Astrocyte (in vitro differentiated cells and primary cell): ENCODE measurements around the gene ACOT11. TPM values are rescaled to one million over a fixed set of nuclear protein-coding genes. Genes with fewer than 3 reads are reported as not detected.

Source experiments
- DNase-seq: peaks from one replicate; pipeline ENCODE4 v3.0.0-alpha.2; 2010; ENCODE audit warnings: low read depth
- FAIRE-seq: peaks from 2 replicates; lab custom pipeline; 2011; peaks lifted over from hg19 to GRCh38; lab: Jason Lieb, UNC
- H2AFZ ChIP-seq: 2 replicates; pipeline ENCODE4 v1.6.0; 2012; ENCODE audit warnings: low read depth, low read length, inconsistent platforms
- H3K27ac ChIP-seq: 2 replicates; pipeline ENCODE4 v1.5.1; 2011; ENCODE audit warnings: low read depth, low read length, inconsistent platforms
- H3K27me3 ChIP-seq: 2 replicates; pipeline ENCODE4 v1.6.0; 2011; ENCODE audit warnings: low read length, inconsistent platforms; ENCODE audit not compliant: insufficient read depth
- H3K36me3 ChIP-seq: 2 replicates; pipeline ENCODE4 v1.5.1; 2011; ENCODE audit warnings: low read length, inconsistent platforms; ENCODE audit not compliant: insufficient read depth
- H3K4me1 ChIP-seq: 2 replicates; pipeline ENCODE4 v1.5.1; 2011; ENCODE audit warnings: low read length, inconsistent platforms; ENCODE audit not compliant: insufficient read depth
- H3K4me2 ChIP-seq: 2 replicates; pipeline ENCODE4 v1.6.0; 2012; ENCODE audit warnings: low read length, inconsistent platforms
- H3K4me3 ChIP-seq: 2 replicates; pipeline ENCODE4 v1.5.1; 2011; ENCODE audit warnings: low read depth, mild to moderate bottlenecking, low read length, inconsistent platforms; ENCODE audit not compliant: insufficient read depth
- H3K79me2 ChIP-seq: 2 replicates; pipeline ENCODE4 v1.6.0; 2012; ENCODE audit warnings: mild to moderate bottlenecking, low read length, inconsistent platforms; ENCODE audit not compliant: insufficient read depth
- H3K9ac ChIP-seq: 2 replicates; pipeline ENCODE4 v1.6.0; 2012; ENCODE audit warnings: mild to moderate bottlenecking, low read length, inconsistent platforms
- H3K9me3 ChIP-seq: 2 replicates; pipeline ENCODE4 v1.5.1; 2012; ENCODE audit warnings: low read depth, mild to moderate bottlenecking, low read length, inconsistent platforms; ENCODE audit not compliant: insufficient read depth
- H4K20me1 ChIP-seq: 2 replicates; pipeline ENCODE4 v1.6.0; 2012; ENCODE audit warnings: low read length, inconsistent platforms; ENCODE audit not compliant: insufficient read depth
- H3K27ac Mint-ChIP-seq: one replicate; pipeline ENCODE4 v1.8.0; 2021; ENCODE audit warnings: mild to moderate bottlenecking, mixed read lengths; ENCODE audit not compliant: unreplicated experiment
- H3K27me3 Mint-ChIP-seq: one replicate; pipeline ENCODE4 v1.8.0; 2021; ENCODE audit warnings: low read depth, mixed read lengths; ENCODE audit not compliant: unreplicated experiment
- H3K36me3 Mint-ChIP-seq: one replicate; pipeline ENCODE4 v1.8.0; 2021; ENCODE audit warnings: low read depth, mixed read lengths; ENCODE audit not compliant: unreplicated experiment
- H3K4me1 Mint-ChIP-seq: one replicate; pipeline ENCODE4 v1.8.0; 2021; ENCODE audit warnings: low read depth, mixed read lengths; ENCODE audit not compliant: unreplicated experiment
- H3K4me3 Mint-ChIP-seq: one replicate; pipeline ENCODE4 v1.8.0; 2021; ENCODE audit warnings: mild to moderate bottlenecking, moderate library complexity, mixed read lengths; ENCODE audit not compliant: unreplicated experiment
- H3K9me3 Mint-ChIP-seq: one replicate; pipeline ENCODE4 v1.8.0; 2021; ENCODE audit warnings: mild to moderate bottlenecking, mixed read lengths; ENCODE audit not compliant: unreplicated experiment
- CTCF ChIP-seq: IDR thresholded peaks from 2 replicates; pipeline ENCODE4 v1.5.1; 2011; ENCODE audit warnings: low read depth, mild to moderate bottlenecking, inconsistent platforms, low read length, moderate library complexity; ENCODE audit not compliant: insufficient read depth
- EZH2 ChIP-seq: IDR thresholded peaks from 2 replicates; pipeline ENCODE4 v1.6.1; 2012; ENCODE audit warnings: mild to moderate bottlenecking, low read length, inconsistent platforms; ENCODE audit not compliant: insufficient read depth
- total RNA-seq: library from RNA; stranded (reverse); gene quantifications from 2 replicates; pipeline ENCODE4 v1.2.1, GENCODE V29; 2021

ACOT11 gene
- total RNA-seq, 1 donor from 2014 or later, result 1.5 TPM

- Histone ChIP-seq H2AFZ (no peak overlapping the region), H3K79me2 (no peaks in the 10 kb centered on the region), H3K9me3 (peaks cover 7% of the 10 kb centered on the region), H3K4me1 (no peaks in the 10 kb centered on the region), H3K36me3 (no peaks in the 10 kb centered on the region), H4K20me1 (no peaks in the 10 kb centered on the region), H3K4me3 (no peak overlapping the region), H3K9ac (no peak overlapping the region), H3K27ac (no peak overlapping the region), H3K27me3 (peaks cover 2% of the 10 kb centered on the region), H3K4me2 (no peak overlapping the region)
- TF ChIP-seq CTCF (no peak), EZH2 (no peak)
- DNase-seq, result no peak
- Mint-ChIP-seq H3K36me3 (no peaks in the 10 kb centered on the region), H3K27me3 (peaks cover 22% of the 10 kb centered on the region), H3K4me1 (no peaks in the 10 kb centered on the region), H3K4me3 (no peak overlapping the region), H3K27ac (no peak overlapping the region), H3K9me3 (peaks cover 21% of the 10 kb centered on the region)
- FAIRE-seq, result no peak
Observed at GRCh38 chr1:54640361-54640760, 92.3 kb downstream of the ACOT11 start.

- H3K4me3 Mint-ChIP-seq, result no peak within 1 kb of the TSS
- peaks cover 23% of the 10 kb centered on the region for H3K27me3 Mint-ChIP-seq
- H3K36me3 ChIP-seq, result no peaks in the 10 kb centered on the region
- no peak within 1 kb of the TSS for H3K4me2 ChIP-seq
- no peak within 1 kb of the TSS for H3K27ac ChIP-seq
- H3K36me3 Mint-ChIP-seq, result no peaks in the 10 kb centered on the region
- no peak within 1 kb of the TSS for H2AFZ ChIP-seq
- DNase-seq, result no peak
- no peak within 1 kb of the TSS for H3K27ac Mint-ChIP-seq
- H3K4me1 ChIP-seq, result no peaks in the 10 kb centered on the region
- peaks cover 17% of the 10 kb centered on the region for H3K9me3 Mint-ChIP-seq
- no peak within 1 kb of the TSS for H3K9ac ChIP-seq
- TF ChIP-seq CTCF (no peak), EZH2 (no peak)
- H3K4me3 ChIP-seq, result no peak within 1 kb of the TSS
- no peak for FAIRE-seq
- peaks cover 7% of the 10 kb centered on the region for H3K9me3 ChIP-seq
- H3K27me3 ChIP-seq, result peaks cover 2% of the 10 kb centered on the region
- H3K4me1 Mint-ChIP-seq, result no peaks in the 10 kb centered on the region
- H3K79me2 ChIP-seq, result no peaks in the 10 kb centered on the region
- H4K20me1 ChIP-seq, result no peaks in the 10 kb centered on the region
Observed at GRCh38 chr1:54640863-54641836, 93.1 kb downstream of the ACOT11 start, which contains the start of gene MROH7. MROH7 (plus strand) TSS chr1:54641786; CDS start chr1:54652927, 11,141 bp downstream.

- Histone ChIP-seq H3K4me3 (no peak overlapping the region), H3K27me3 (peaks cover 3% of the 10 kb centered on the region), H3K9ac (no peak overlapping the region), H2AFZ (no peak overlapping the region), H4K20me1 (no peaks in the 10 kb centered on the region), H3K36me3 (no peaks in the 10 kb centered on the region), H3K79me2 (no peaks in the 10 kb centered on the region), H3K4me2 (no peak overlapping the region), H3K27ac (no peak overlapping the region), H3K4me1 (no peaks in the 10 kb centered on the region), H3K9me3 (peaks cover 7% of the 10 kb centered on the region)
- no peak overlapping the region for H3K27ac Mint-ChIP-seq
- no peak for TF ChIP-seq EZH2
- TF ChIP-seq CTCF, result no peak
- no peaks in the 10 kb centered on the region for H3K4me1 Mint-ChIP-seq
- DNase-seq (no peak), FAIRE-seq (no peak)
- H3K9me3 Mint-ChIP-seq, result peaks cover 17% of the 10 kb centered on the region
- peaks cover 28% of the 10 kb centered on the region for H3K27me3 Mint-ChIP-seq
- H3K4me3 Mint-ChIP-seq, result no peak overlapping the region
- no peaks in the 10 kb centered on the region for H3K36me3 Mint-ChIP-seq
Observed at GRCh38 chr1:54643736-54644135, 95.7 kb downstream of the ACOT11 start.
